Transverse colon (tissue), 4 donors: ENCODE measurements around the gene FRYL.

Experiments
- EP300 ChIP-seq: sonication (generic); formaldehyde crosslinking; IDR thresholded peaks from one replicate; pipeline ENCODE4 v1.6.1; 2017; ENCODE audit warnings: antibody characterized with exemption, low read depth
- POLR2A ChIP-seq: fragments of 450-650 bp; IDR thresholded peaks from one replicate; pipeline ENCODE4 v1.6.1; 2016; ENCODE audit warnings: antibody characterized with exemption, mild to moderate bottlenecking, moderate library complexity
- POLR2AphosphoS5 ChIP-seq, 3 donors: sonication (generic); formaldehyde crosslinking; IDR thresholded peaks; one replicate each; pipeline ENCODE4 v1.6.1; 2016; ENCODE audit warnings: antibody characterized with exemption in 3 of 3
- TF ChIP-seq, protein P1 (sequence below), 5 experiments: fragments of 200-600 bp in 3 of 5; fragments of 450-650 bp in 2 of 5; sonication (generic) in 3 of 5; IDR thresholded peaks; 1 replicate in 2 of 5; 2 replicates in 3 of 5; pipeline ENCODE4 v1.5.1; 2016 to 2017; ENCODE audit warnings: antibody characterized with exemption in 5 of 5, inconsistent platforms in 3 of 5, mild to moderate bottlenecking in 2 of 5, moderate library complexity in 1 of 5

- no peak for TF ChIP-seq POLR2A
- TF ChIP-seq, protein P1, sequence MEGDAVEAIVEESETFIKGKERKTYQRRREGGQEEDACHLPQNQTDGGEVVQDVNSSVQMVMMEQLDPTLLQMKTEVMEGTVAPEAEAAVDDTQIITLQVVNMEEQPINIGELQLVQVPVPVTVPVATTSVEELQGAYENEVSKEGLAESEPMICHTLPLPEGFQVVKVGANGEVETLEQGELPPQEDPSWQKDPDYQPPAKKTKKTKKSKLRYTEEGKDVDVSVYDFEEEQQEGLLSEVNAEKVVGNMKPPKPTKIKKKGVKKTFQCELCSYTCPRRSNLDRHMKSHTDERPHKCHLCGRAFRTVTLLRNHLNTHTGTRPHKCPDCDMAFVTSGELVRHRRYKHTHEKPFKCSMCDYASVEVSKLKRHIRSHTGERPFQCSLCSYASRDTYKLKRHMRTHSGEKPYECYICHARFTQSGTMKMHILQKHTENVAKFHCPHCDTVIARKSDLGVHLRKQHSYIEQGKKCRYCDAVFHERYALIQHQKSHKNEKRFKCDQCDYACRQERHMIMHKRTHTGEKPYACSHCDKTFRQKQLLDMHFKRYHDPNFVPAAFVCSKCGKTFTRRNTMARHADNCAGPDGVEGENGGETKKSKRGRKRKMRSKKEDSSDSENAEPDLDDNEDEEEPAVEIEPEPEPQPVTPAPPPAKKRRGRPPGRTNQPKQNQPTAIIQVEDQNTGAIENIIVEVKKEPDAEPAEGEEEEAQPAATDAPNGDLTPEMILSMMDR (IDR thresholded peaks at IDR 0.05): no peak
- TF ChIP-seq POLR2AphosphoS5 (IDR thresholded peaks at IDR 0.05): no peak
- no peak for TF ChIP-seq EP300
Measured at GRCh38 chr4:48787056-48787455, 7.0 kb upstream of the FRYL start.
